ENCODE results near the gene MRPL34.
"Not testable (repeated sequence)": the region's sequence is repeated elsewhere in the genome, so short reads cannot be mapped to it uniquely, and the experiment has no call there.

MRPL34 gene

DNA sequence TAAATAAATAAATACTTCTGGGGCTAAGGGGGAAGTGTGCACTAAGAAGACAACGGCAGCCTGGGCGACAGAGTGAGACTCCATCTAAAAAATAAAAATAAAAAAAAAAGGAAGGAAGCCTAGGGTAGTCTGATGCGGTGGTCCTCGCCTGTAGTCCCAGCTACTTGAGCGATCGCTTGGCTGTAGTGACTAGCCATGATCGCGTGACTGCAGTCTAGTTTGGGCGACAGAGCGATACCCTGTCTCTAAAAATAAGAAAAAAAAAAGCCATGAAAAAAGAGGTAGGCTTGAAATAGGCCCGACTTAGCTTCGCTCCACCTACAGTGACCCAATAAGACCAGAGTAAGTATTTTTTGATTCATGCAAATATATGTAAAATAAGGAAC, 39.1 kb upstream of the MRPL34 start:
- peak overlapping the region; percentile 91 for H3K27ac ChIP-seq (ENCODE audit: low read depth, low read length, poor library complexity, severe bottlenecking)
- H3K4me1 ChIP-seq (ENCODE audit: insufficient read depth, low read length, severe bottlenecking): peaks cover 45% of the 10 kb centered on the region
- peaks cover 18% of the 10 kb centered on the region for H3K36me3 ChIP-seq (ENCODE audit: insufficient read depth, low read length)
- no peaks in the 10 kb centered on the region for H3F3A ChIP-seq (ENCODE audit: insufficient read depth, low read length)
- H3K4me3 ChIP-seq (ENCODE audit: low read depth, low read length, poor library complexity, severe bottlenecking): peak overlapping the region; percentile 43
- H3K9ac ChIP-seq (ENCODE audit: low read length): peak overlapping the region; percentile 43
- no peak overlapping the region for H2AFZ ChIP-seq (ENCODE audit: low read length)
- no peaks in the 10 kb centered on the region for H3K9me2 ChIP-seq (ENCODE audit: low read depth, low read length)
- TF ChIP-seq, protein P1, sequence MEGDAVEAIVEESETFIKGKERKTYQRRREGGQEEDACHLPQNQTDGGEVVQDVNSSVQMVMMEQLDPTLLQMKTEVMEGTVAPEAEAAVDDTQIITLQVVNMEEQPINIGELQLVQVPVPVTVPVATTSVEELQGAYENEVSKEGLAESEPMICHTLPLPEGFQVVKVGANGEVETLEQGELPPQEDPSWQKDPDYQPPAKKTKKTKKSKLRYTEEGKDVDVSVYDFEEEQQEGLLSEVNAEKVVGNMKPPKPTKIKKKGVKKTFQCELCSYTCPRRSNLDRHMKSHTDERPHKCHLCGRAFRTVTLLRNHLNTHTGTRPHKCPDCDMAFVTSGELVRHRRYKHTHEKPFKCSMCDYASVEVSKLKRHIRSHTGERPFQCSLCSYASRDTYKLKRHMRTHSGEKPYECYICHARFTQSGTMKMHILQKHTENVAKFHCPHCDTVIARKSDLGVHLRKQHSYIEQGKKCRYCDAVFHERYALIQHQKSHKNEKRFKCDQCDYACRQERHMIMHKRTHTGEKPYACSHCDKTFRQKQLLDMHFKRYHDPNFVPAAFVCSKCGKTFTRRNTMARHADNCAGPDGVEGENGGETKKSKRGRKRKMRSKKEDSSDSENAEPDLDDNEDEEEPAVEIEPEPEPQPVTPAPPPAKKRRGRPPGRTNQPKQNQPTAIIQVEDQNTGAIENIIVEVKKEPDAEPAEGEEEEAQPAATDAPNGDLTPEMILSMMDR (IDR thresholded peaks at IDR 0.05; ENCODE audit: low read length): no peak
- no peak for TF ChIP-seq EZH2 (IDR thresholded peaks at IDR 0.05; ENCODE audit: borderline replicate concordance, low read length)
- peak overlapping the region; percentile 53 for H3K4me2 ChIP-seq (ENCODE audit: low read length)
- H3K27me3 ChIP-seq (ENCODE audit: insufficient read depth, low read length): no peaks in the 10 kb centered on the region
- no peaks in the 10 kb centered on the region for H4K20me1 ChIP-seq (ENCODE audit: insufficient read depth, low read length)
- H3K79me2 ChIP-seq (ENCODE audit: insufficient read depth, low read length): peaks cover 5% of the 10 kb centered on the region; the same call in 1 of the 2 replicates
- no peaks in the 10 kb centered on the region for H3K9me3 ChIP-seq (ENCODE audit: low read length)

DNA sequence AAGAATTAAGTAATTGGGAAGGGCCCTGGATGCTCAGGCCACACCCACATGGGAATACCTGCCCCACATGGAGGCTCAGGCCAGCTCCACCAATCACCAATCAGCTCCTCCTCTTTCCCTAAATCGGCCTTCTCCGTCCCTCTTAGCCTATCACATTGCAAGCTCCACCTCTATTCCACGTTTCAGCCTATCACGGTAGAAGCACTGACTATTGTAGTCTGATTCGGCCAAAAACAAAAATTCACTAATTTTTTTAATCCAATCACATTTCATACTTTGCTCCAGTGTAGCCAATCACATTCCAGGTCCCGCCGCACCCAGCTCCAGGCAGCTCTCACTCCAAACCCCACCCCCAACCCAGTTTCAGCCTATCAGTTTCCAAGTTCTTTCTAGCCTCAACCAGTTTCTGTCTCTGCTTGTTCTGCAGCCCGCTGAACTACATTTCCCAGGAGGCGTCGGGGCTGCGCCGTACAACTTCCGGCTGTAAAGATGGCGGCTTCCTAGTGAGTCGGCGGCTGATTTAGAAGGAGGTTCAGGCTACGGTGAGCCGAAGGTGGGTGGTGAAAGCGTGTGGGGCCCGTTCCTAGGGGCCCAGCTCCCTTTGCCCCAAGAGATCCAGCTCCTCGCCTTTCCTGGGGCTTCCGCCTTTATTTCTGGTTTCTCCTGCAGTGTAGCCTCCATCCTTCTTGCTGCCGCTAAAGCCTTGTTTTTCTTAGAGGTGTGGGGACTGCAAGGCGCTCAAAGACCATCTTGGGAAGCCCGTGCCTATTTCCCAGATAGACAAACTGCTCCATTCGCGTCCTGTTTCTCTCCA, 38.5 kb upstream of the MRPL34 start, which contains the start of gene BABAM1:
Gene BABAM1, plus strand, starts transcription at position 469 of the 814 bp plus-strand sequence. CDS start 1,364 bp downstream, outside the sequence.
- Histone ChIP-seq H2AFZ (ENCODE audit: low read length) (no peak within 1 kb of the TSS), H3F3A (ENCODE audit: insufficient read depth, low read length) (no peaks in the 10 kb centered on the region), H3K79me2 (ENCODE audit: insufficient read depth, low read length) (peaks cover 5% of the 10 kb centered on the region; the same call in 1 of the 2 replicates), H3K4me3 (ENCODE audit: low read depth, low read length, poor library complexity, severe bottlenecking) (peak within 1 kb of the TSS; percentile 91), H3K9ac (ENCODE audit: low read length) (peak within 1 kb of the TSS; percentile 91), H3K9me2 (ENCODE audit: low read depth, low read length) (no peaks in the 10 kb centered on the region), H3K27me3 (ENCODE audit: insufficient read depth, low read length) (no peaks in the 10 kb centered on the region), H3K27ac (ENCODE audit: low read depth, low read length, poor library complexity, severe bottlenecking) (peak within 1 kb of the TSS; percentile 91), H3K4me2 (ENCODE audit: low read length) (peak within 1 kb of the TSS; percentile 94), H3K4me1 (ENCODE audit: insufficient read depth, low read length, severe bottlenecking) (peaks cover 45% of the 10 kb centered on the region), H3K9me3 (ENCODE audit: low read length) (no peaks in the 10 kb centered on the region), H4K20me1 (ENCODE audit: insufficient read depth, low read length) (no peaks in the 10 kb centered on the region), H3K36me3 (ENCODE audit: insufficient read depth, low read length) (peaks cover 22% of the 10 kb centered on the region)
- no peak for TF ChIP-seq EZH2 (IDR thresholded peaks at IDR 0.05; ENCODE audit: borderline replicate concordance, low read length)
- TF ChIP-seq, protein P1 (IDR thresholded peaks at IDR 0.05; ENCODE audit: low read length): no peak

DNA sequence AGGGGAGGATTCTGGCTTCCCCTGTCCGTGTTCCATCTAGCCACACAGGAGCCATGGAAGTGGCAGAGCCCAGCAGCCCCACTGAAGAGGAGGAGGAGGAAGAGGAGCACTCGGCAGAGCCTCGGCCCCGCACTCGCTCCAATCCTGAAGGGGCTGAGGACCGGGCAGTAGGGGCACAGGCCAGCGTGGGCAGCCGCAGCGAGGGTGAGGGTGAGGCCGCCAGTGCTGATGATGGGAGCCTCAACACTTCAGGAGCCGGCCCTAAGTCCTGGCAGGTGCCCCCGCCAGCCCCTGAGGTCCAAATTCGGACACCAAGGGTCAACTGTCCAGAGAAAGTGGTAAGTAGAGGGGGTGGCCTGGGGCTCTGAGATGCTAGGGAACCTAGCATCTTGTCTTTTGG, 36.9 kb upstream of the MRPL34 start:
- no peaks in the 10 kb centered on the region for H4K20me1 ChIP-seq (ENCODE audit: insufficient read depth, low read length)
- peaks cover 28% of the 10 kb centered on the region for H3K36me3 ChIP-seq (ENCODE audit: insufficient read depth, low read length)
- no peak overlapping the region; the same call in 1 of the 2 replicates for H3K9ac ChIP-seq (ENCODE audit: low read length)
- H3K4me2 ChIP-seq (ENCODE audit: low read length): peak overlapping the region; percentile 94
- peaks cover 43% of the 10 kb centered on the region for H3K4me1 ChIP-seq (ENCODE audit: insufficient read depth, low read length, severe bottlenecking)
- no peaks in the 10 kb centered on the region for H3K9me2 ChIP-seq (ENCODE audit: low read depth, low read length)
- peak overlapping the region; percentile 91 for H3K4me3 ChIP-seq (ENCODE audit: low read depth, low read length, poor library complexity, severe bottlenecking)
- H3K27ac ChIP-seq (ENCODE audit: low read depth, low read length, poor library complexity, severe bottlenecking): no peak overlapping the region
- H3K27me3 ChIP-seq (ENCODE audit: insufficient read depth, low read length): no peaks in the 10 kb centered on the region
- H2AFZ ChIP-seq (ENCODE audit: low read length): no peak overlapping the region
- no peaks in the 10 kb centered on the region for H3K9me3 ChIP-seq (ENCODE audit: low read length)
- H3K79me2 ChIP-seq (ENCODE audit: insufficient read depth, low read length): peaks cover 5% of the 10 kb centered on the region; the same call in 1 of the 2 replicates
- TF ChIP-seq, protein P1 (IDR thresholded peaks at IDR 0.05; ENCODE audit: low read length): no peak
- no peak for TF ChIP-seq EZH2 (IDR thresholded peaks at IDR 0.05; ENCODE audit: borderline replicate concordance, low read length)
- no peaks in the 10 kb centered on the region for H3F3A ChIP-seq (ENCODE audit: insufficient read depth, low read length)

DNA sequence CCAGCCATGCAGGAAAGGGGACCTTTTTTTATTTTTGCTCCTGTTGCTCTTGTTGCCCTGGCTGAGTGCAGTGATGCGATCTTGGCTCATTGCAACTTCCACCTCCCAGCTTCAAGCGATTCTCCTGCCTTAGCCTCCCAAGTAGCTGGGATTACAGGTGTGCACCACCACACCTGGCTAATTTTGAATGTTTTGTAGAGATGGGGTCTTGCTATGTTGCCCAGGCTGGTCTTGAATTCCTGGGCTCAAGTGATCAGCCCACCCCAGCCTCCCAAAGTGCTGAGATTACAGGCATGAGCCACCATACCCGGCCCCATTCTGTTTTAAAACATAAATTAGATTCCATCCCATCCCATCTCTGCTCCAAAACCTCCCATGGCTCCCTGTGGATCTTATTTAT, 30.8 kb upstream of the MRPL34 start:
- H3K27me3 ChIP-seq (ENCODE audit: insufficient read depth, low read length); H3K4me1 ChIP-seq (ENCODE audit: insufficient read depth, low read length, severe bottlenecking); H3F3A ChIP-seq (ENCODE audit: insufficient read depth, low read length); H3K79me2 ChIP-seq (ENCODE audit: insufficient read depth, low read length); H3K27ac ChIP-seq (ENCODE audit: low read depth, low read length, poor library complexity, severe bottlenecking); H4K20me1 ChIP-seq (ENCODE audit: insufficient read depth, low read length); H3K9me2 ChIP-seq (ENCODE audit: low read depth, low read length); H3K9me3 ChIP-seq (ENCODE audit: low read length); H3K4me2 ChIP-seq (ENCODE audit: low read length); H3K9ac ChIP-seq (ENCODE audit: low read length); H3K4me3 ChIP-seq (ENCODE audit: low read depth, low read length, poor library complexity, severe bottlenecking); H2AFZ ChIP-seq (ENCODE audit: low read length): not testable (repeated sequence)
- peaks cover 59% of the 10 kb centered on the region for H3K36me3 ChIP-seq (ENCODE audit: insufficient read depth, low read length)

Data from OCI-LY1 (cell line).